SH-SY5Y (cell line): Measurements from ENCODE around the gene DSPP.

Experiments used
- GATA2 ChIP-seq: IDR thresholded peaks from 2 replicates; pipeline ENCODE4 v1.6.1; 2011; ENCODE audit warnings: mild to moderate bottlenecking, low read depth, low read length
- GATA3 ChIP-seq: IDR thresholded peaks from 2 replicates; pipeline ENCODE4 v1.6.1; 2011; ENCODE audit warnings: low read depth, mild to moderate bottlenecking, low read length, moderate library complexity

DNA sequence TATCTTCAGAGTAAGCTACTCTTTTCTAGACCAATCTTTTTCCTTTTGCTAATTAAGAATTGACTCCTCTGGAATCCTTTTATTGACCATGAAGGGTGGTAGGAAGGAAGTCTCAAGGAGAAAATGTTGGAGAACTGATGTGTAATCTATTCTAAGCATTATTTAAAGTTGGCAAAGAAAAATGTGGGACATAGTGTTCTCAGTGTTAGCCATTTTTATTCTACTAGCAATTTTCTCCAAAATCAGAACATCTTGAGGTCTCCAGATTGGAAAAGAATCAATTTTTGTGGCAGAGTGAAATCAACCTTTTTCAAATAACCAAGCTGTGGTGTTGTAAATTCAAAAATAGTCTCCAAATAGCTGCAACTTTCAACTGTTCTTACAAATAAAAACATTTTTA lies 23.3 kb downstream of the DSPP start:
- TF ChIP-seq GATA2 (no peak), GATA3 (no peak)
